Endothelial cell of umbilical vein (primary cell): Measurements from ENCODE around the gene MACROD2. TPM values are rescaled to one million over a fixed set of nuclear protein-coding genes. Genes with fewer than 3 reads are reported as not detected.

Experiments
- BruUV-seq: library from RNA; stranded (reverse); fragments of 400-500 nt; replicated peaks from 2 replicates; lab custom pipeline; 2021; lab: Mats Ljungman, UMichigan
- CTCF ChIA-PET: fragments of 300-600, 350-600 bp; sonication (Branson Sonifier 250); formaldehyde crosslinking; loops from one replicate; lab custom pipeline; 2021; ENCODE audit warnings: antibody characterized with exemption, inconsistent platforms; lab: Charles Lee
- POLR2A ChIA-PET: fragments of 300-600, 350-600 bp; sonication (Branson Sonifier 250); formaldehyde crosslinking; loops from one replicate; lab custom pipeline; 2021; ENCODE audit warnings: antibody characterized with exemption, inconsistent platforms; lab: Charles Lee
- DNase-seq: peaks from one replicate; pipeline ENCODE4 v3.0.0-alpha.2; 2011; ENCODE audit warnings: low read depth, low spot score
- FAIRE-seq: peaks from 2 replicates; lab custom pipeline; 2011; peaks lifted over from hg19 to GRCh38; lab: Jason Lieb, UNC
- H2AFZ ChIP-seq: 2 replicates; pipeline ENCODE4 v1.6.0; 2012; ENCODE audit warnings: low read depth, low read length, control low read depth, inconsistent platforms
- H3K27ac ChIP-seq: 2 replicates; pipeline ENCODE4 v1.5.1; 2011; ENCODE audit warnings: low read depth, mild to moderate bottlenecking, control low read depth, low read length, moderate library complexity; ENCODE audit not compliant: insufficient read depth
- H3K27me3 ChIP-seq, 2 experiments: 2 replicates each; pipeline versions ENCODE4 v1.6.0 to v1.6.1; 2011; ENCODE audit warnings: low read length in 2 of 2, mixed read lengths in 1 of 2; ENCODE audit not compliant: control insufficient read depth in 2 of 2, insufficient read depth in 2 of 2
- H3K36me3 ChIP-seq, 2 experiments: 2 replicates in 1 of 2; 3 replicates in 1 of 2; pipeline ENCODE4 v1.5.1; 2011; ENCODE audit warnings: low read length in 2 of 2, mild to moderate bottlenecking in 1 of 2, moderate library complexity in 1 of 2; ENCODE audit not compliant: control insufficient read depth in 2 of 2, insufficient read depth in 2 of 2; ENCODE audit errors: extremely low read depth in 1 of 2
- H3K4me1 ChIP-seq: 3 replicates; pipeline ENCODE4 v1.5.1; 2011; ENCODE audit warnings: mild to moderate bottlenecking, low read length; ENCODE audit not compliant: control insufficient read depth, insufficient read depth; ENCODE audit errors: extremely low read depth
- H3K4me2 ChIP-seq: 2 replicates; pipeline ENCODE4 v1.6.1; 2011; ENCODE audit warnings: low read length, control low read depth, mixed read lengths; ENCODE audit not compliant: insufficient read depth
- H3K4me3 ChIP-seq, 3 experiments: fragments of 200-600 bp in 1 of 3; sonication (generic), shearing (Covaris generic) in 1 of 3; replicated peaks in 1 of 3; 2 replicates each; pipeline ENCODE4 v1.5.1; 2011 to 2016; ENCODE audit warnings: control low read depth in 3 of 3, low read length in 3 of 3, mild to moderate bottlenecking in 2 of 3, inconsistent platforms in 1 of 3, low read depth in 1 of 3, moderate library complexity in 1 of 3; ENCODE audit not compliant: insufficient read depth in 1 of 3
- H3K79me2 ChIP-seq: 2 replicates; pipeline ENCODE4 v1.6.0; 2012; ENCODE audit warnings: low read length, inconsistent platforms; ENCODE audit not compliant: control insufficient read depth, insufficient read depth
- H3K9ac ChIP-seq: replicated peaks from 2 replicates; pipeline ENCODE3; 2011; ENCODE audit warnings: low read length, control low read depth; ENCODE audit not compliant: insufficient read depth; ENCODE audit errors: extremely low read depth
- H3K9me1 ChIP-seq: replicated peaks from 3 replicates; pipeline ENCODE4 v1.6.0; 2011; ENCODE audit warnings: mild to moderate bottlenecking, low read length; ENCODE audit not compliant: control insufficient read depth, insufficient read depth; ENCODE audit errors: extremely low read depth
- H3K9me3 ChIP-seq: replicated peaks from 2 replicates; pipeline ENCODE4 v1.5.1; 2012; ENCODE audit warnings: low read length, inconsistent platforms; ENCODE audit not compliant: control insufficient read depth, insufficient read depth
- H4K20me1 ChIP-seq: replicated peaks from 2 replicates; pipeline ENCODE3; 2011; ENCODE audit warnings: mild to moderate bottlenecking, low read length; ENCODE audit not compliant: control insufficient read depth, insufficient read depth; ENCODE audit errors: extremely low read depth
- FOS ChIP-seq: IDR thresholded peaks from 2 replicates; pipeline ENCODE4 v1.6.1; 2011; ENCODE audit warnings: mild to moderate bottlenecking, low read length, moderate library complexity, borderline replicate concordance; ENCODE audit not compliant: insufficient read depth
- GATA2 ChIP-seq: IDR thresholded peaks from 2 replicates; pipeline ENCODE4 v1.7.0; 2011; ENCODE audit warnings: low read depth, mild to moderate bottlenecking, moderate library complexity, mixed read lengths, low read length; ENCODE audit not compliant: insufficient read length, insufficient read depth
- JUN ChIP-seq: IDR thresholded peaks from 2 replicates; pipeline ENCODE4 v1.6.1; 2011; ENCODE audit warnings: borderline replicate concordance, low read depth; ENCODE audit not compliant: insufficient read length, insufficient read depth
- MYC ChIP-seq: IDR thresholded peaks from one replicate; pipeline ENCODE4 v1.6.1; 2011; ENCODE audit warnings: mild to moderate bottlenecking, low read depth, low read length
- POLR2AphosphoS5 ChIP-seq: IDR thresholded peaks from 2 replicates; pipeline ENCODE4 v1.6.1; 2012; ENCODE audit warnings: low read depth, mild to moderate bottlenecking, control low read depth, low read length, moderate library complexity; ENCODE audit not compliant: insufficient read depth
- dilution Hi-C: fragments of 300-500 bp; cut with MboI; formaldehyde crosslinking; loops from one replicate; pipeline ENCODE4 v1.15.0; 2019; ENCODE audit warnings: low sequenced_read_pairs; ENCODE audit not compliant: extremely low pct_ligation_motif_present
- intact Hi-C: fragments of 100-400 bp; cut with micrococcal nuclease; formaldehyde crosslinking; loops from one replicate; pipeline ENCODE4 v1.10.0; 2022
- polyA plus RNA-seq, 4 experiments: library from polyadenylated mRNA; depleted of rRNA in 3 of 4; stranded (reverse) in 3 of 4; unstranded in 1 of 4; fragments of >200 nt; gene quantifications; 2 replicates each; pipeline versions ENCODE4 v1.2.1 to v1.2.3, GENCODE V29; 2011 to 2012; ENCODE audit warnings: missing spikeins in 1 of 4
- total RNA-seq: library from RNA; stranded (reverse); gene quantifications from 2 replicates; pipeline ENCODE4 v1.2.3, GENCODE V29; 2021
- TF ChIP-seq, protein P1 (sequence below), 2 donors: IDR thresholded peaks; 1 replicate in 1 of 2; 2 replicates in 1 of 2; pipeline ENCODE4 v1.5.1; 2011; ENCODE audit warnings: low read length in 2 of 2, mild to moderate bottlenecking in 2 of 2, moderate library complexity in 2 of 2, control low read depth in 1 of 2, inconsistent platforms in 1 of 2, low read depth in 1 of 2; ENCODE audit not compliant: insufficient read depth in 1 of 2; ENCODE audit errors: extremely low read depth in 1 of 2
- TF ChIP-seq, protein P2 (sequence below): IDR thresholded peaks from 2 replicates; pipeline ENCODE4 v1.6.1; 2011; ENCODE audit not compliant: insufficient read depth, insufficient read length

The MACROD2 gene
- total and polyA plus RNA-seq, 2 donors (not counting 3 experiments of a cell fraction or from before 2014, with no cell fraction given) = 0.11 to 0.73 TPM

DNA sequence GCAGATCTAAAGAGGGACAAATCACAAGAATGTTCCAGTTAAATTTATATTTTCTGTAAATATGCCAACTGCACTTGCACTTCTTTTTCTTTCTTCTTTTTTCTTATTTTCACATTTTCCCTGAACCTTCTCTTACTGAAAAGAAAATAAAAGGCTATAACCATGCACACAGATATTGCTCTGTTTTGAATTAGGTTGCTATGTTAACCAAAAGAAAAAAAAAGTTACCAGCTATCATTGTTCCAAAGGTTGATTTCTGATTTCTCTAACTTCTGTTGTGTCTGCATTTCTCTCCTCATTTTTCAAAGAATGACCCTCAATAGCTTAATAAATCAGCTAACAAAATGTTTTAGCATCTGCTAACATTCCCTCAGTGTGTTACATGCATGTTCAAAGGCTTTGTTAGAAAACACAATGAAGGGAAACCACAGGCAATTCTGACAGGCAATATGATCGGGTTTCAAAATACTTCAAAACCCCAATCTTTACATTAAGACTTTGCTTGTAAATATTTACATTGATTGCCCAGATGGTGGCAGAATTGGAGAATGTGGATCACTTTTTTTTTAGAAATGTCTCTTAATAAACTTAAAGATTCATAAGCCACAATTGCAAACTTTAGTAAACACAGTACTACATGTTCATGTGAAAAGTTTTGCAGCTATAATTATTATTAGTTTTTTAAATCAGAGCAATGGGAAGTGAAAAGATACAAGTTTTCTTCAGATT lies 1270.4 kb downstream of the MACROD2 start:
- ChIA-PET CTCF (interaction anchor here (0.9 kb wide), 1 partner anchor 388 kb away, joined by 3 read pairs; no protein-coding TSS in a partner anchor), POLR2A (no interaction called here)
- Histone ChIP-seq H3K9ac (no peak overlapping the region), H3K27me3 (no peaks in the 10 kb centered on the region), H3K79me2 (no peaks in the 10 kb centered on the region), H3K9me3 (no peaks in the 10 kb centered on the region), H3K4me3 (no peak overlapping the region), H2AFZ (no peak overlapping the region), H3K9me1 (no peaks in the 10 kb centered on the region), H3K4me2 (no peak overlapping the region), H3K27ac (no peak overlapping the region), H3K4me1 (no peaks in the 10 kb centered on the region), H4K20me1 (no peaks in the 10 kb centered on the region), H3K36me3 (no peaks in the 10 kb centered on the region)
- TF ChIP-seq POLR2AphosphoS5 (no peak), GATA2 (no peak), MYC (no peak), JUN (no peak), FOS (no peak)
- TF ChIP-seq, protein P1, sequence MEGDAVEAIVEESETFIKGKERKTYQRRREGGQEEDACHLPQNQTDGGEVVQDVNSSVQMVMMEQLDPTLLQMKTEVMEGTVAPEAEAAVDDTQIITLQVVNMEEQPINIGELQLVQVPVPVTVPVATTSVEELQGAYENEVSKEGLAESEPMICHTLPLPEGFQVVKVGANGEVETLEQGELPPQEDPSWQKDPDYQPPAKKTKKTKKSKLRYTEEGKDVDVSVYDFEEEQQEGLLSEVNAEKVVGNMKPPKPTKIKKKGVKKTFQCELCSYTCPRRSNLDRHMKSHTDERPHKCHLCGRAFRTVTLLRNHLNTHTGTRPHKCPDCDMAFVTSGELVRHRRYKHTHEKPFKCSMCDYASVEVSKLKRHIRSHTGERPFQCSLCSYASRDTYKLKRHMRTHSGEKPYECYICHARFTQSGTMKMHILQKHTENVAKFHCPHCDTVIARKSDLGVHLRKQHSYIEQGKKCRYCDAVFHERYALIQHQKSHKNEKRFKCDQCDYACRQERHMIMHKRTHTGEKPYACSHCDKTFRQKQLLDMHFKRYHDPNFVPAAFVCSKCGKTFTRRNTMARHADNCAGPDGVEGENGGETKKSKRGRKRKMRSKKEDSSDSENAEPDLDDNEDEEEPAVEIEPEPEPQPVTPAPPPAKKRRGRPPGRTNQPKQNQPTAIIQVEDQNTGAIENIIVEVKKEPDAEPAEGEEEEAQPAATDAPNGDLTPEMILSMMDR (IDR thresholded peaks at IDR 0.05; ENCODE audit: extremely low read depth in 1 of 2, insufficient read depth in 1 of 2, low read depth in 1 of 2, low read length in 2 of 2) = no peak
- TF ChIP-seq, protein P2, sequence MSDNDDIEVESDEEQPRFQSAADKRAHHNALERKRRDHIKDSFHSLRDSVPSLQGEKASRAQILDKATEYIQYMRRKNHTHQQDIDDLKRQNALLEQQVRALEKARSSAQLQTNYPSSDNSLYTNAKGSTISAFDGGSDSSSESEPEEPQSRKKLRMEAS = no peak
- no TSS peak for BruUV-seq
- FAIRE-seq = no peak
- dilution Hi-C loops = no loop called here
- no peak for DNase-seq
- intact Hi-C loops = loop anchor here (10.0 kb wide), 1 partner anchor 1209 kb away; no protein-coding TSS in a partner anchor
